ENCODE measurements around the gene TNKS1BP1. TPM values are rescaled to one million over a fixed set of nuclear protein-coding genes. Genes with fewer than 3 reads are reported as not detected.

The TNKS1BP1 gene
- total RNA-seq, 2 experiments from 2014 or later, result 14.0 to 15.1 TPM

DNA sequence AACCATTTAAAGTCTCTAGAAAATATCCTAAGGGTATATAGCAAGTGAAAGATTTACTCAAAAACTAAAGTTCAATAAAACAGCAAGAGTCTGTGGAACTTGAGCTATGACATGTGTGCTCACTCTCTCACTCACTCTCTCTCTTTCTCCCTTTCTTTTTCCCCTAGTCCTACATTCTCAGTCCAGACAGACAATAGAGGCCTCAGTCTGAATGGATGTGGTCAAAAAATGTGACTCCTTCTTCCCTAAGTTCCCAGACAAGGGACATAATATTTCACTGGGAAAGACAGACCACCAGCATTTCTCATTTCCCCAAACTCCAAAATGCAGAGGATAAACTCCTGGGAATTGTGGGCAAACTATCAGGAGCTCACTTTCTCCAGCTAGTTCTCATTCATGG lies 70.1 kb downstream of the TNKS1BP1 start:
- intact Hi-C loops (cut with micrococcal nuclease), result no loop called here
- Mint-ChIP-seq H3K4me1 (ENCODE audit: low read depth) (peaks cover 4% of the 10 kb centered on the region), H3K4me3 (no peak overlapping the region), H3K36me3 (no peaks in the 10 kb centered on the region), H3K9me3 (peaks cover 2% of the 10 kb centered on the region), H3K27ac (no peak overlapping the region), H3K27me3 (peaks cover 31% of the 10 kb centered on the region)
- CTCF ChIA-PET, result interaction anchor here (1.0 kb wide), 1 partner anchor 26 kb away, joined by 3 read pairs; no protein-coding TSS in a partner anchor
- POLR2A ChIA-PET, result no interaction called here
- DNase-seq, result no peak

GRCh38 chr11:57251491-57252104 lies 73.2 kb downstream of the TNKS1BP1 start:
- Mint-ChIP-seq H3K27ac (no peak overlapping the region), H3K36me3 (no peaks in the 10 kb centered on the region), H3K4me1 (ENCODE audit: low read depth) (peaks cover 4% of the 10 kb centered on the region), H3K27me3 (peaks cover 37% of the 10 kb centered on the region), H3K9me3 (peaks cover 2% of the 10 kb centered on the region), H3K4me3 (no peak overlapping the region)
- no peak for DNase-seq
- intact Hi-C loops (cut with micrococcal nuclease), result no loop called here
- POLR2A ChIA-PET, result no interaction called here
- CTCF ChIA-PET, result interaction anchor here (0.7 to 4.5 kb wide), 2 partner anchors 10 to 411 kb away, joined by 3 to 43 read pairs; no protein-coding TSS in a partner anchor

GRCh38 chr11:57251037-57251436 lies 73.7 kb downstream of the TNKS1BP1 start:
- intact Hi-C loops (cut with micrococcal nuclease), result no loop called here
- no peak overlapping the region for H3K4me3 Mint-ChIP-seq

More at GRCh38 chr11:57251037-57251436, 73.7 kb downstream of the TNKS1BP1 start:
- H3K4me1 Mint-ChIP-seq (ENCODE audit: low read depth), result peaks cover 4% of the 10 kb centered on the region
- peaks cover 36% of the 10 kb centered on the region for H3K27me3 Mint-ChIP-seq
- H3K9me3 Mint-ChIP-seq, result peaks cover under 1% of the 10 kb centered on the region
- DNase-seq, result no peak
- H3K36me3 Mint-ChIP-seq, result no peaks in the 10 kb centered on the region
- CTCF ChIA-PET, result interaction anchor here (2.4 to 4.5 kb wide), 4 partner anchors 11 to 410 kb away, joined by 13 to 43 read pairs (median 20); no protein-coding TSS in a partner anchor
- no peak overlapping the region for H3K27ac Mint-ChIP-seq
- POLR2A ChIA-PET, result no interaction called here

Other genes starting within 250 kb of the TNKS1BP1 start
- gene LRRC55, start 143.0 kb downstream of the TNKS1BP1 start, total RNA-seq, result not detected
- gene APLNR, start 87.7 kb downstream of the TNKS1BP1 start, total RNA-seq, result not detected
- 100 to 1,000 TPM; 256 to 262 TPM for gene SSRP1, start 10.9 kb upstream of the TNKS1BP1 start, total RNA-seq
- gene P2RX3, start 13.4 kb upstream of the TNKS1BP1 start, total RNA-seq, result not detected
- not detected for gene PRG3, start 56.2 kb upstream of the TNKS1BP1 start, total RNA-seq
- 1 to 10 TPM; 1.8 to 2.2 TPM for gene PRG2, start 65.7 kb upstream of the TNKS1BP1 start, total RNA-seq
- 100 to 1,000 TPM; 170 to 186 TPM for gene SLC43A3, start 102.2 kb upstream of the TNKS1BP1 start, total RNA-seq
- under 1 TPM; 0.36 to 0.51 TPM for gene RTN4RL2, start 135.6 kb upstream of the TNKS1BP1 start, total RNA-seq
- 10 to 100 TPM; 23.1 to 23.3 TPM for gene SLC43A1, start 190.8 kb upstream of the TNKS1BP1 start, total RNA-seq
- 100 to 1,000 TPM; 131 to 134 TPM for gene TIMM10, start 205.8 kb upstream of the TNKS1BP1 start, total RNA-seq
- not detected for gene SMTNL1, start 212.6 kb upstream of the TNKS1BP1 start, total RNA-seq
- gene UBE2L6, start 242.7 kb upstream of the TNKS1BP1 start, total RNA-seq, result 100 to 1,000 TPM; 152 to 162 TPM

All from activated CD4-positive, alpha-beta memory T cell treated with anti-CD3 and anti-CD28 coated beads for 36 hours (primary cell).